GM18861 (cell line): ENCODE data around the gene DSEL.

Experiments
- ATAC-seq: cut with Tn5 transposase; IDR thresholded peaks from one replicate; pipeline ENCODE4 v1.9.1; 2021; ENCODE audit not compliant: unreplicated experiment

Gene DSEL

DNA sequence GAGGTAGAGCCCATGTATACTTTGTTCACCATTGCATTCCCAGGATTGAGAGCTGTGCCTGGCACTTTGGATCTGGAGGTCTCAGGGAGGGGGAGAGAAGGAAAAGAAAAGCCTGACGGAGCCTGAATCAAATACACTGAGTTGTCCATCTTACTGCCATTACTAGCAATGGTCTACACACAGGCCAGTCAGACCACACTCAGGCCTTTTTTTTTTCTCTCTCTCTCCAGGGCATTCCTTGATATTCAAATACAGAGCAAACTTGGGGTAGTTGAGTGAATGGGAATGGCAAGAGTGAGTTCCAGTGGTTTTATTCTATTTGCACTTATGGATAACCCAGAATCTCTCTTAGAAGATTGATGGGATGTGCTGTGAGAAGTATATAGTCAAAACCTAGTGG, 11.8 kb downstream of the DSEL start:
- ATAC-seq: no peak

- ATAC-seq: no peak
These were observed 15.9 kb downstream of the DSEL start for GRCh38 chr18:67500522-67501205.

- no peak for ATAC-seq
These were observed 20.1 kb downstream of the DSEL start for GRCh38 chr18:67496469-67496868.

GRCh38 chr18:67486534-67486933, 30.0 kb downstream of the DSEL start:
- ATAC-seq: no peak

- no peak for ATAC-seq
These were observed 30.9 kb downstream of the DSEL start for GRCh38 chr18:67485655-67486054.

- ATAC-seq: no peak
These were observed 32.1 kb downstream of the DSEL start for GRCh38 chr18:67484458-67484857.

- no peak for ATAC-seq
These were observed 32.6 kb downstream of the DSEL start for GRCh38 chr18:67483952-67484351.

- no peak for ATAC-seq
These were observed 33.3 kb downstream of the DSEL start for GRCh38 chr18:67483237-67483636.

DNA sequence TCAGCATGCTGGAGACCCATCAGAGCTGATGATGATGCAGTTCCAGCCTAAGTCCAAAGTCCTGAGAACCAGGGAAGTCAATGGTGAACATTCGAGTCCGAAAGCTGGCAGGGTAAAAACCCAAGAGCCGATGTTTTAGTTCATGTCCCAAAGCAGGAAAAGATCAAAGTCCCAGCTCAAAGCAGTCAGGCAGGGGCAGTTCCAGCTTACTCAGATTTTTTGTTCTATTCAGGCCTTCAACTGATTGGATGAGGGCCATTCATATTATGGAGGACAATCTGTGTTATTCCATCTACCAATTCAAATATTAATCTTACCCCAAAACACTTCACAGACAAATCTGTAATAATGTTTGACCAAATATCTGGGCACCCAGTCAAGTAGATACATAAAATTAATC, 38.3 kb downstream of the DSEL start:
- ATAC-seq: no peak

DNA sequence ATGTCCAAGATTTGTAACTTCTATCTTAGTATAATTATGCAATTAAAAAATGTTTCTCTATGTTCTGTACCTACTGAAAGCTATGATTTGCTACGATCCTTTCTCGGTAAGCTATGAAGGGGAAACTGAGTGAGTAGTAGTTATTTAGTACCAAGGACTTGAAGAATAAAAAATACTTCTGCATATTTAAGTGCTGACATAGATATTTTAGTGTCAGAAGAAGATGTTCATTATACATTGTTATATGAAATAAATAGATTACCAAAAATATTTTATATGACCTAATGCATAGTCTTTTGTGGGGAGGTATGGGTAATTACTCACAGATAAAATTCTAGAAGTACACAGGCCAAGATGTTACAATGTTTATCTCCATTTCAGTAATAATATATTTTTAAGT, 39.0 kb downstream of the DSEL start:
- no peak for ATAC-seq

DNA sequence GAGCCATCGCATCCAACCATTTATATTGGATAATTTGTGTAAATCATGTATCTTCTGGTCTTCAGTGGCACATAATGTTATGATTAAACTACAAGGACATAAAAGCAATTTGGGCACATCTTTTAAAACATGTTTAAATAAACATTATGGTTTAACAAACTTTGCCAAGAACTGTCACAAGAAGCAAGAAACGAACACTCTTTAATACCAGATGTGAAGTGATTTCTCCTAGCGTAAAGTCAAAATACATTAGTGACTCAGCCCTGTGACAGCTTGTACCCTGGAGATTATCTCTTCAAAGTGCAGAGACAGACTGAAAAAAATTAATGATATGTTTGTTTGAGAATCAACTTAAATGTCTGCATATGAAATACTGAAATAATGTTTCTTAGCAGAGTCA, 39.9 kb downstream of the DSEL start:
- no peak for ATAC-seq

- no peak for ATAC-seq
These were observed 40.8 kb downstream of the DSEL start for GRCh38 chr18:67475673-67476072.

GRCh38 chr18:67468038-67468437, 48.5 kb downstream of the DSEL start:
- ATAC-seq: no peak

- no peak for ATAC-seq
These were observed 49.3 kb downstream of the DSEL start for GRCh38 chr18:67467188-67467587.

- ATAC-seq: no peak
These were observed 52.0 kb downstream of the DSEL start for GRCh38 chr18:67464499-67464898.

DNA sequence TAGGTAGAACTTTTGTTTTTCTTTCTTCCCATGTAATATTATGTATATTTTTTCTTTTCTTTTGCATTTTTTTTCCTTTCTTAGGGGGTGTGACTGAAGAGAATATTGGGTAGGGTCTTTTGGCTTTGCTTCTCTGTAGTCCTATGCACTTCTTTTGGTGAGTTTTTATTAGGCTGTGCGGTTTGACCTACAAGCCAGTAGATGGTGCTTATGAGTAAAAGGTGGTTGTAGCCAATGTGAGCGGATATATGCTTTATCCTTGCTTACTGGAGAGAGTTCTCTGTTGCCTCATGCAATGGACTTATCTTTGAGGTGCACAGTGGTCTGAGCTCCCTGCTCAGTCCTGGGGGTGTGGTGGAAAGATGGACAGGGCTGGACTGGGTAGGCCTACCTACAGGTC, 52.7 kb downstream of the DSEL start:
- no peak for ATAC-seq

DNA sequence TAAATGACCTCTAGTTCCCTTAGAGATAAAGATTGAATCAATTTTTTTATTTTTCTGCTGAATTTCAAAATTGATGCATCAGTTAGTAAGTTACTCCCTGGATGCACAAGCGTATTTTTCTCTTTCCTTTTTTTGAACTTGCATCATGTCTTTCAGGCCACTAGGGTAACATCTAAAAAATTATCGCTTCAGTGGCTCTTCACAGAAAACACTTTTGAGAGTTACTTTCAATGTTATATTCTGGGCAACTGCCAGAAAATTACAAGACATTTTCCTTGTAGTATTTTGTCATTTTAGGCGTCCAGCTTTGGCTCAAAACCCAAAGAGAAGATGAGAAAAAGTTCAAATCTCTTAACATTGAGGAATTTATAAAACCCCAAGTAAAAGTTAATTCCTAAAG, 59.8 kb downstream of the DSEL start:
- no peak for ATAC-seq
